Fibroblast of pulmonary artery (primary cell): Measurements from ENCODE around the gene UBE2L5.

Source experiments
- DNase-seq: peaks from one replicate; pipeline ENCODE4 v3.0.0-alpha.2; 2010; ENCODE audit warnings: low read depth
- H3K4me3 ChIP-seq: replicated peaks from 2 replicates; pipeline ENCODE4 v1.5.1; 2011; ENCODE audit warnings: low read depth, mild to moderate bottlenecking, control low read depth, low read length, moderate library complexity
- CTCF ChIP-seq: IDR thresholded peaks from 2 replicates; pipeline ENCODE4 v1.5.1; 2011; ENCODE audit warnings: mild to moderate bottlenecking, control low read depth, low read length, inconsistent platforms; ENCODE audit errors: missing control alignments

The UBE2L5 gene

GRCh38 chr13:30404207-30404606, 18.1 kb upstream of the UBE2L5 start:
- H3K4me3 ChIP-seq: no peak overlapping the region
- TF ChIP-seq CTCF: no peak
- no peak for DNase-seq

- no peak for TF ChIP-seq CTCF
- H3K4me3 ChIP-seq: no peak overlapping the region
- no peak for DNase-seq
These were observed 15.4 kb upstream of the UBE2L5 start for GRCh38 chr13:30406779-30407416.

- peak; percentile 91 for DNase-seq
- TF ChIP-seq CTCF: peak; percentile 49
- peak overlapping the region; percentile 18 for H3K4me3 ChIP-seq
These were observed 13.8 kb upstream of the UBE2L5 start for GRCh38 chr13:30408319-30409101.

DNA sequence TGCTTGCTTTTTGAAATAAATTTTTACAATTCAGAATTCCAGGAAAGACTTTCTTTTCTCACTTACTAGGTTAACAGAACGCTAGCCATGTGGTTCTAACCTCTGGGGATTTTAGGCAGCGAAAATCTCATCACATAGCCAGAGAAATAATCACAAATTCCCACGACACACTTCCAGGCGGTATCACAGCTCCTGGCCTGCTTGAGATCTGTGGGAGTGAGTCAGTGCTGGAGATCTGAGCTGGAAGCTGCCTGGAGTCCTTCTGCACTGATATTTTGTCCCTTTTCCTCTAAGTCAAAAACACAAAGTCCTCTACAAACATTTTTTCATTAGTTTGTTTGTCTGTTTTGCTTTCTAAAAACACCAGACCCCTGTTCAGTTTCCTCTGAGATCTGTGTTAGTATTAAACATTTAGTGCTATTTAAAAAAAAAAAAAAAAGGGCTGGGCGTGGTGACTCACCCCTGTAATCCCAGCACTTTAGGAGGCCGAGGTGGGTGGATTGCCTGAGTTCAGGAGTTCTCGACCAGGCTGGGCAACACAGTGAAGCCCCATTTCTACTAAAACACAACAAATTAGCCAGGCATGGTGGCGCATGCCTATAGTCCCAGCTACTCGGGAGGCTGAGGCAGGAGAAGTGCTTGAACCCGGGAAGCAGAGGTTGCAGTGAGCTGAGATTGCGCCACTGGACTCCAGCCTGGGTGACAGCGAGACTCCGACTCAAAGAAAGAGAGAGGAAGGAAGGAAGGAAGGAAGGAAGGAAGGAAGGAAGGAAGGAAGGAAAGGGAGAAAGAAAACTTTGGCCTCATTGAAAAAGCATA, 12.2 kb upstream of the UBE2L5 start:
- TF ChIP-seq CTCF: no peak
- no peak overlapping the region for H3K4me3 ChIP-seq
- DNase-seq: peak; percentile 75

GRCh38 chr13:30410705-30411125, 11.6 kb upstream of the UBE2L5 start:
- DNase-seq: no peak
- no peak overlapping the region for H3K4me3 ChIP-seq
- TF ChIP-seq CTCF: no peak

GRCh38 chr13:30412346-30412745, 9.9 kb upstream of the UBE2L5 start:
- DNase-seq: no peak
- H3K4me3 ChIP-seq: no peak overlapping the region
- TF ChIP-seq CTCF: no peak
